ENCODE data around the gene RAB19. TPM values are rescaled to one million over a fixed set of nuclear protein-coding genes. Genes with fewer than 3 reads are reported as not detected.
A peak's percentile ranks its signal among the peaks of the same experiment; 100 is the strongest.

The RAB19 gene
- total and polyA plus RNA-seq, 9 of the 15 experiments (the other 6 are each of a cell fraction or from before 2014, with no cell fraction given) = not detected

- Histone ChIP-seq H3K79me2 (ENCODE audit: control insufficient read depth, insufficient read depth, low read length) (peaks cover 49% of the 10 kb centered on the region), H3K4me1 (replicated peaks in 1 of 2; ENCODE audit: control insufficient read depth in 2 of 2, insufficient read depth in 2 of 2, low read length in 2 of 2) (peaks cover 0 to 3% of the 10 kb centered on the region in 2 experiments; a peak in 2 of 5 replicates), H3K27me3 (ENCODE audit: control insufficient read depth in 2 of 2, insufficient read depth in 2 of 2, low read length in 2 of 2) (no peaks in the 10 kb centered on the region), H3K4me2 (ENCODE audit: insufficient read depth, low read length) (no peak overlapping the region), H3K9me1 (ENCODE audit: control insufficient read depth, insufficient read depth, low read length) (no peaks in the 10 kb centered on the region), H3K9ac (ENCODE audit: insufficient read depth in 1 of 2, low read depth in 2 of 2, low read length in 2 of 2) (no peak overlapping the region), H3K36me3 (ENCODE audit: control insufficient read depth, insufficient read depth, low read length) (peaks cover 18% of the 10 kb centered on the region; the same call in 2 of the 3 replicates), H3K4me3 (no peak overlapping the region), H4K20me1 (replicated peaks; ENCODE audit: control insufficient read depth, insufficient read depth, low read length) (peaks cover 8% of the 10 kb centered on the region; the same call in 1 of the 2 replicates), H3K27ac (ENCODE audit: extremely low read depth, low read depth, low read length) (no peak overlapping the region), H3K9me3 (replicated peaks; ENCODE audit: control insufficient read depth, insufficient read depth, low read depth, low read length) (no peaks in the 10 kb centered on the region), H2AFZ (ENCODE audit: low read depth, low read length) (no peak overlapping the region)
- 77% methylated on average over 1 of the region's 1 CpG for WGBS (ENCODE audit: insufficient coverage, low coverage, missing lambda C conversion rate)
- DNase-seq (ENCODE audit: extremely low read depth in 1 of 4, low spot score in 3 of 4) (no peak), ATAC-seq (no peak), FAIRE-seq (no peak)
- ChIA-PET POLR2A (interaction anchor here (0.6 to 2.4 kb wide), 8 partner anchors 10 to 115 kb away, joined by 3 to 15 read pairs (median 4); partner anchors contain the start of gene SLC37A3), CTCF (ENCODE audit: low intra/inter-chr PET ratio) (no interaction called here)
- in situ Hi-C loops (cut with MboI) (no loop called here), intact Hi-C loops (cut with micrococcal nuclease) (no loop called here)
- BruUV-seq (replicated peaks) = no TSS peak
- TF ChIP-seq MLLT1 (IDR thresholded peaks at IDR 0.05) (no peak), ATF1 (CRISPR knock-in tag; IDR thresholded peaks at IDR 0.05) (no peak), ATF1 (tag; IDR thresholded peaks at IDR 0.05) (no peak), ZNF696 (CRISPR knock-in tag; conservative IDR thresholded peaks at IDR 0.05) (no peak), PKNOX1 (IDR thresholded peaks at IDR 0.05) (0 out of 2 replicates have a peak, but pooled peaks have one; percentile 5), ZNF431 (CRISPR knock-in tag; IDR thresholded peaks at IDR 0.05) (no peak), ZNF592 (IDR thresholded peaks at IDR 0.05) (no peak), PBX2 (CRISPR knock-in tag; IDR thresholded peaks at IDR 0.05; ENCODE audit: low read depth) (no peak), PBX2 (tag; conservative IDR thresholded peaks at IDR 0.05; ENCODE audit: low read depth) (0 out of 2 replicates have a peak, but pooled peaks have one; percentile 22), KDM1A (IDR thresholded peaks at IDR 0.05) (no peak), MEIS2 (IDR thresholded peaks at IDR 0.05; ENCODE audit: partially characterized antibody) (peak; percentile 36), IRF1 (CRISPR knock-in tag; IDR thresholded peaks at IDR 0.05; ENCODE audit: borderline replicate concordance) (no peak)
Measured at GRCh38 chr7:140384894-140385545, 18.8 kb upstream of the RAB19 start.
